GM23338 (cell line): ENCODE results near the gene STOM. TPM values are rescaled to one million over a fixed set of nuclear protein-coding genes. Genes with fewer than 3 reads are reported as not detected.
A peak's percentile ranks its signal among the peaks of the same experiment; 100 is the strongest.

Experiments
- ATAC-seq: fragments of 200-7000 bp; cut with Tn5 transposase; 3 replicates; pipeline ENCODE4 v1.9.1; 2020
- DNase-seq: peaks from one replicate; pipeline ENCODE4 v3.0.0-alpha.2; 2015; ENCODE audit warnings: low spot score
- H2AFZ ChIP-seq: fragments of 200-600 bp; sonication (generic); 2 replicates; pipeline ENCODE4 v1.8.0; 2016; ENCODE audit warnings: antibody characterized with exemption, mild to moderate bottlenecking, moderate library complexity
- H3F3A ChIP-seq: fragments of 200-600 bp; sonication (generic); replicated peaks from 2 replicates; pipeline ENCODE4 v1.8.0; 2017; ENCODE audit warnings: antibody characterized with exemption, mixed run types, low read depth
- H3K27ac ChIP-seq: fragments of 200-600 bp; sonication (generic); 2 replicates; pipeline ENCODE4 v1.6.1; 2016; ENCODE audit warnings: low read depth
- H3K27me3 ChIP-seq: fragments of 200-600 bp; sonication (generic); 2 replicates; pipeline ENCODE4 v1.8.0; 2016; ENCODE audit warnings: mild to moderate bottlenecking, mixed run types, moderate library complexity; ENCODE audit not compliant: insufficient read depth
- H3K36me3 ChIP-seq: fragments of 200-600 bp; sonication (generic); 2 replicates; pipeline ENCODE4 v1.8.0; 2016; ENCODE audit warnings: mild to moderate bottlenecking; ENCODE audit not compliant: insufficient read depth
- H3K4me1 ChIP-seq: fragments of 200-600 bp; sonication (generic); 2 replicates; pipeline ENCODE4 v1.8.0; 2016; ENCODE audit warnings: mild to moderate bottlenecking, moderate library complexity; ENCODE audit not compliant: insufficient read depth
- H3K4me2 ChIP-seq: fragments of 200-600 bp; sonication (generic); 2 replicates; pipeline ENCODE4 v1.7.1; 2017; ENCODE audit warnings: mixed run types
- H3K4me3 ChIP-seq: fragments of 200-600 bp; sonication (generic); 2 replicates; pipeline ENCODE4 v1.6.1; 2016; ENCODE audit warnings: mixed run types
- H3K79me2 ChIP-seq: fragments of 200-600 bp; sonication (generic); replicated peaks from 2 replicates; pipeline ENCODE4 v1.8.0; 2017; ENCODE audit warnings: mild to moderate bottlenecking; ENCODE audit not compliant: insufficient read depth
- H3K9me2 ChIP-seq: fragments of 200-600 bp; sonication (generic); 2 replicates; pipeline ENCODE4 v1.8.0; 2017; ENCODE audit not compliant: insufficient read depth
- H4K20me1 ChIP-seq: fragments of 200-600 bp; sonication (generic); replicated peaks from 2 replicates; pipeline ENCODE4 v1.8.0; 2017; ENCODE audit warnings: mild to moderate bottlenecking; ENCODE audit not compliant: insufficient read depth
- H3K27ac Mint-ChIP-seq: 2 replicates; pipeline ENCODE4 v1.8.0; 2020; ENCODE audit warnings: inconsistent platforms, mild to moderate bottlenecking, moderate library complexity, mixed read lengths
- H3K27me3 Mint-ChIP-seq: 3 replicates; pipeline ENCODE4 v1.8.0; 2022; ENCODE audit warnings: low read depth, mild to moderate bottlenecking, moderate library complexity, mixed read lengths, inconsistent platforms; ENCODE audit not compliant: insufficient read depth, poor library complexity
- H3K36me3 Mint-ChIP-seq: 3 replicates; pipeline ENCODE4 v1.8.0; 2021; ENCODE audit warnings: low read depth, mild to moderate bottlenecking, inconsistent platforms, moderate library complexity, mixed read lengths
- H3K4me1 Mint-ChIP-seq: 3 replicates; pipeline ENCODE4 v1.8.0; 2020; ENCODE audit warnings: mild to moderate bottlenecking, inconsistent platforms, mixed read lengths
- H3K4me3 Mint-ChIP-seq: 3 replicates; pipeline ENCODE4 v1.8.0; 2021; ENCODE audit warnings: moderate library complexity, mild to moderate bottlenecking, inconsistent platforms, mixed read lengths
- H3K9me3 Mint-ChIP-seq: 3 replicates; pipeline ENCODE4 v1.8.0; 2020; ENCODE audit warnings: moderate library complexity, mild to moderate bottlenecking, inconsistent platforms, mixed read lengths
- CTCF ChIP-seq, 2 experiments: fragments of 200-600 bp in 1 of 2; sonication (generic) in 1 of 2; conservative IDR thresholded peaks; 2 replicates each; pipeline versions ENCODE4 v1.5.1 to v1.6.1; 2016 to 2017; ENCODE audit warnings: antibody characterized with exemption in 2 of 2, low read depth in 2 of 2, mild to moderate bottlenecking in 2 of 2, moderate library complexity in 1 of 2
- POLR2AphosphoS5 ChIP-seq: IDR thresholded peaks from 2 replicates; pipeline ENCODE4 v1.6.1; 2016; ENCODE audit warnings: antibody characterized with exemption, low read depth
- STAT1 ChIP-seq: IDR thresholded peaks from one replicate; pipeline ENCODE4 v1.6.1; 2016; ENCODE audit warnings: antibody characterized with exemption; ENCODE audit not compliant: unreplicated experiment
- ZNF462 ChIP-seq: fragments of 250-450 bp; sonication (Bioruptor Pico); IDR thresholded peaks from 2 replicates; pipeline ENCODE4 v1.5.0; 2020; ENCODE audit warnings: mild to moderate bottlenecking, moderate library complexity
- polyA plus RNA-seq: library from polyadenylated mRNA; unstranded; fragments of >200 nt; fragmentation: Nextera tagmentation; extraction: Ambion mirVana; gene quantifications from 2 replicates; pipeline ENCODE4 v1.2.1, GENCODE V29; 2016
- total RNA-seq: library from RNA; depleted of rRNA; stranded (reverse); fragments of >200 nt; shearing (Covaris generic); gene quantifications from 2 replicates; pipeline ENCODE4 v1.2.3, GENCODE V29; 2014

Gene STOM
- total and polyA plus RNA-seq, 2 experiments from 2014 or later = 29.4 to 51.1 TPM

- Histone ChIP-seq H3K79me2 (no peaks in the 10 kb centered on the region), H3K4me1 (peaks cover 16% of the 10 kb centered on the region), H3K4me3 (peak overlapping the region; percentile 70), H2AFZ (peak overlapping the region; percentile 90), H3K27me3 (peaks cover 26% of the 10 kb centered on the region), H3K4me2 (peak overlapping the region; percentile 94), H3K9me2 (no peaks in the 10 kb centered on the region), H3K27ac (no peak overlapping the region), H3K36me3 (no peaks in the 10 kb centered on the region), H3F3A (0 out of 2 replicates have a peak, but pooled peaks cover 8% of the 10 kb centered on the region), H4K20me1 (no peaks in the 10 kb centered on the region; the same call in 1 of the 2 replicates)
- H3K27me3 Mint-ChIP-seq = peaks cover 14% of the 10 kb centered on the region
- ATAC-seq (peak; percentile 71), DNase-seq (peak; percentile 47)
- peaks cover 26% of the 10 kb centered on the region for H3K4me1 Mint-ChIP-seq
- H3K4me3 Mint-ChIP-seq = peak overlapping the region; percentile 72
- TF ChIP-seq POLR2AphosphoS5 = no peak
- 0 out of 4 replicates have a peak, but pooled peaks of 1 of the 2 experiments have one; percentile 1 for TF ChIP-seq CTCF (conservative IDR thresholded peaks at IDR 0.05; ENCODE audit: low read depth in 2 of 2)
- H3K36me3 Mint-ChIP-seq = peaks cover 6% of the 10 kb centered on the region; the same call in 1 of the 3 replicates
- no peaks in the 10 kb centered on the region for H3K9me3 Mint-ChIP-seq
- H3K27ac Mint-ChIP-seq = no peak overlapping the region
Observed at GRCh38 chr9:121299467-121300282, 70.4 kb downstream of the STOM start.

- Histone ChIP-seq H3K27ac (no peak overlapping the region), H3K79me2 (no peaks in the 10 kb centered on the region), H3K4me2 (peak overlapping the region; percentile 94), H2AFZ (peak overlapping the region; percentile 90), H3K27me3 (peaks cover 26% of the 10 kb centered on the region), H3K9me2 (no peaks in the 10 kb centered on the region), H3K4me1 (peaks cover 16% of the 10 kb centered on the region), H3F3A (0 out of 2 replicates have a peak, but pooled peaks cover 8% of the 10 kb centered on the region), H3K4me3 (peak overlapping the region; percentile 70), H3K36me3 (no peaks in the 10 kb centered on the region), H4K20me1 (no peaks in the 10 kb centered on the region; the same call in 1 of the 2 replicates)
- no peak overlapping the region for H3K27ac Mint-ChIP-seq
- ATAC-seq = peak; percentile 66
- H3K4me3 Mint-ChIP-seq = peak overlapping the region; percentile 59
- peaks cover 7% of the 10 kb centered on the region; the same call in 1 of the 3 replicates for H3K36me3 Mint-ChIP-seq
- peak; percentile 56 for DNase-seq
- peaks cover 14% of the 10 kb centered on the region for H3K27me3 Mint-ChIP-seq
- H3K9me3 Mint-ChIP-seq = no peaks in the 10 kb centered on the region
- H3K4me1 Mint-ChIP-seq = peaks cover 23% of the 10 kb centered on the region
- TF ChIP-seq ZNF462 (no peak), CTCF (conservative IDR thresholded peaks at IDR 0.05; ENCODE audit: low read depth in 2 of 2) (no peak), STAT1 (no peak)
Observed at GRCh38 chr9:121298689-121299466, 71.2 kb downstream of the STOM start.
